Activated CD4-positive, CD25-positive, alpha-beta regulatory T cell treated with anti-CD3 and anti-CD28 coated beads, Interleukin-2, amount 50 U/mL, for 72 hours (primary cell): Measurements from ENCODE around the gene ZNF12.
"Not testable (repeated sequence)": the region's sequence is repeated elsewhere in the genome, so short reads cannot be mapped to it uniquely, and the experiment has no call there.

Source experiments
- DNase-seq: peaks from one replicate; pipeline ENCODE4 v3.0.0; 2021

ZNF12 gene

GRCh38 chr7:6706666-6707407 lies at the start of gene ZNF12:
Gene ZNF12 (minus strand): TSS chr7:6706947. CDS start chr7:6705173, 1,774 bp downstream.
- DNase-seq = peak; percentile 96

DNA sequence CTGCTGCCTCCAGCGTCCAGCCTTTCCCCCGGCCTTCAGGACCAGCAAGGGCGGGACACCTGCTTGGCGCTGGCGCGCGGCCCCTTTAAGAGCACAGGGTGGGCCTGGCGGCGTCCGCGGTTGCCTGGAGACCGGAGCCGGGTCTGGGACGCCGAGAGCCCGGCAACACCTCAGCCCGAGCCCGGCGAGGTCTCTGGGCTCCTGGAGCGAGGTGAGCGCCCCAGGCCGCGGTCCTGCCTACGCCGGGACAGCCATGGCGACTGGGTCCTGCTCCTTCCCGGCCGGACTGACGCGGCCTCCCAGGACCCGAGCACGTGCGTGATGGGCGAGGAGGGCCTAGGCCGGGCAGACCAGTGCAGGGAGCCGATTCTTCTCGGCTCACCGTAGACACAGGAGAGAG lies 47.2 kb upstream of the ZNF12 start, which contains the start of gene RSPH10B2:
Gene RSPH10B2 (plus strand): TSS at position 140 of the 400 bp plus-strand sequence. CDS start 3,575 bp downstream, outside the sequence.
- DNase-seq = not testable (repeated sequence)

DNA sequence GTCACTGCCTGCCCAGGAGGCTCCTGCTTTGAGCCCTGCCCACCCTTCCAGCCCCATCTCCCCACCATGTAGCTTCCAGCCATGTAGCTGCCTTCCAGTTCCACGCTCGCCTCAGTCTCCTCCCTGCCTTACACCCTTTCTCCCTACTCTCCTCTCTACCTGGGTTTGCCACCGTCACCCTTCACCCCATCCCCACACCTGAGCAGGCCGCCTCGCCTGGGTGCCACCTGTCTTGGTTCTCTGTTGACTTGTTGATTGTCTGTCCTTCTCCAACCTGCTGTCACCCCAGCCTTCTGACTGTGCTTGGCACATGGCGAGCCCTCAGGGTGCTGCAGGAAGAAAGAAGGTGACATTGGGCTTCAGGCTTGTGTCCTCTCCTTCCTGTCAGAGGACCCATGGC lies 43.4 kb upstream of the ZNF12 start:
- not testable (repeated sequence) for DNase-seq

DNA sequence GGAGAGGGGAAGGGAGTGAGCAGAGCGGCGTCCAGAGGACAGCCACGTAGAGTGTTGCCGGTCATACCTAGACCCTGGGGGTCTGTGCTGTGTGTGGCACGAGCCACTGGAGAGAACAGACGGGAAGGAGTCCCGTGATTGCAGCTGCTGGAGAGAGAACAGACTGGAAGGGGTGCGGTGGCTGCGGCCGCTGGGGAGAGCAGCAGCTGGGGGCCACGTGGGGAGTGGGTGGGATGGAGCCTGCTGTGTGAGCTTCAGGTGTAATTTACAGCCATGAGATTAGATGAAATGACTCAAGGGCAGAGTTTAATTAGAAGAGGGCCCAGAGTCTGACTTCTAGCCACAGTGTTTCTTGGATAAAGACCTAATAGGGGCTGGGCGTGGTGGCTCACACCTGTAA lies 42.6 kb upstream of the ZNF12 start:
- DNase-seq = not testable (repeated sequence)

- not testable (repeated sequence) for DNase-seq
These were observed 37.8 kb upstream of the ZNF12 start for GRCh38 chr7:6744410-6745100.

GRCh38 chr7:6738415-6738814 lies 31.7 kb upstream of the ZNF12 start:
- not testable (repeated sequence) for DNase-seq

GRCh38 chr7:6730343-6730633 lies 23.5 kb upstream of the ZNF12 start:
- DNase-seq = no peak

DNA sequence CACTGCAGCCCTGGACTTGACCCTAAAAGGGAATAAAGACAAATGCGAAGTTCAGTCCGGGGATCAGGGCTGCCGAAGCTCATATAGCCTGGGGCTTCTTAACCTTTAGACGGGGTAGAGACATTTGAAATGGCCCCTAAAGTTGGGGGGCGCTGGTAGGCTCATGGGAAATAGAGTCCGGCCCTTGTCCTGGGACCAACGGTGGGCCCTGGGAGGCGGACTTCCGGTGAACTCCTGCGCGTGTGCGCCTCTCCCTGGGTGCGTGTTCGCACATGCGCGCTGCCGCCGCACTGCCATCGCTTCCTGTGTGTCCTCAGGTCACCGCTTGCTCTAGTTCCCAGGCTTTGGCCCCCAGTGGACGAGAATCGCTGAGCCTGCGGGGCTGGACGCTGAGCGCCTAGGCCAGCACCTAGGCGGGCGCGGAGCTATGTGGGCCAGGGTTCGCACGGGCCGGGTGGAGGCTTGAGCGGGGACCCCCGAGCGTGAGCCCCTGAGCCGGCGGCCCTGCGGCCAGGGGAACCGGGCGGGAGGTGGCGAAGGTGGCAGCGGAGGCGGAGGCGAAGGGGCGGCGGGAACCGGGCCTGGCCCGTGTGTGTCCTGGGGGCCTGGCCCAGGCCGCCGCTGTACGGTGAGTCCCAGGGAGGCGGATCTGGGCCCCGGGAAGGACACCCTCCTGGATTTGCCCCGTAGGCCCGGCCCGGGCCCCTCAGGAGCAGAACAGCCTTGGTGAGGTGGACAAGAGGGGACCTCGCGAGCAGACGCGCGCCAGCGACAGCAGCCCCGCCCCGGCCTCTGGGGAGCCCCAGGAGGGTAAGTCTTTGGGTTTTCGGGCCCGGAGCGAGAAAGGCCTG lies 23.0 kb upstream of the ZNF12 start:
- DNase-seq = peak; percentile 85

GRCh38 chr7:6728893-6729491 lies 22.2 kb upstream of the ZNF12 start:
- not testable (repeated sequence) for DNase-seq

GRCh38 chr7:6727663-6728062 lies 20.9 kb upstream of the ZNF12 start:
- DNase-seq = no peak

GRCh38 chr7:6726341-6726740 lies 19.6 kb upstream of the ZNF12 start:
- not testable (repeated sequence) for DNase-seq

- no peak for DNase-seq
These were observed 18.3 kb upstream of the ZNF12 start for GRCh38 chr7:6725003-6725402.

- DNase-seq = not testable (repeated sequence)
These were observed 17.6 kb upstream of the ZNF12 start for GRCh38 chr7:6724351-6724750.

- no peak for DNase-seq
These were observed 11.4 kb upstream of the ZNF12 start for GRCh38 chr7:6718124-6718523.

DNA sequence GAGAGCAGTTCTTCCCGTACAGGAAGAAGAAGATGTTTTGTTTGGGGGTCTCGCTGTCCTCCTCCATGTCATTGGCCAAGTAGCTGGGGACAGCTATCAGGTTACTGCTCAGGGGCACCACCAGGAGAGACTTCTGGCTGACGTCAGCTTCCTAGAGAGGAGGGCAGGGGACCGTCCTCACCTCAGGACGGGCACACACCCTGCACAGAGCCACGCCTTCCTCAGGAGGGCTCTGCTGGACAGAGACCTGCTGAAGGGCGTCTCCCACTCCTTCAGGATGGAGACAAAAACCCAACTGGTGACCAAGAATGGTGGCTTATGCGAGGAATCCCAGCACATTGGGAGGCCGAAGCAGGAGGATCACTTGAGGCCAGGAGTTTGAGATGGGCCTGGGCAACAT lies 9.2 kb upstream of the ZNF12 start:
- DNase-seq = not testable (repeated sequence)

DNA sequence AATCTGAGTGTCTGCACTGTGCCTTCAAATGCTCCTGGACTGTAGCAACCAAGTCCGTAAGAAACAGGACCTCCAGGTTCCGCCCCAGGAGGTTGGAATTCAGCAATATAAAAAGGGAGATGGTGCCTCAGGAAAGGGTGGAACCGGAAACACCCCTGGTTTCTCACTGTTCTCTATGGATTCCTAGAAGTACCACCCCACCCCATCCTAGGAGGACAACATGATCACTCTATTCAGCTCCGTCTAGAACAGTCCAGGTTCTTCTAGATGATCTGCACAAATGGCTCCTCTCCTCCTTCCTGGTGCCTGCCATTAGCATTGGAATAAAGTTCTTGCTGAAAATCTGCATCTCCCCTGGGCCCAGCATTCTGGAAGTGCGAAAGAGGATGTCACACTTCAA lies 7.6 kb upstream of the ZNF12 start:
- no peak for DNase-seq

DNA sequence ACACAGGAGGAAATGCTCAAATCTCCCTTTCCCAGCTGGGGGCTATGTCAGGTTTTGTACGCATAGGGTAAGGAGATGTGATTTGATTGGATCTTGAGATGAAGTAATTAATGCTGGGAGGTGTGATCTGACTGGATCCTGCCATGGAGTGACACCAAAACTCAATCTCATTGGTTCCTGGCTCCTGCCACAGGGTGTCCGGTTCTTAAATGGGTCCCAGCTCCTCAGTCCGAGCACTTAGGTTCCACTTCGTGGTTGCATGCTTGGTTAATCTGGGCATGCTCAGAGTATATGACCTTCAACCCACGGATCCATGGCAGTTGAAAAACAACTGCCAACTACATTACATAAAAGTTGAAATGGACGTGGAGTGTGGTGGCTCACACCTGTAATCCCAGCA lies 3.1 kb upstream of the ZNF12 start:
- DNase-seq = no peak

DNA sequence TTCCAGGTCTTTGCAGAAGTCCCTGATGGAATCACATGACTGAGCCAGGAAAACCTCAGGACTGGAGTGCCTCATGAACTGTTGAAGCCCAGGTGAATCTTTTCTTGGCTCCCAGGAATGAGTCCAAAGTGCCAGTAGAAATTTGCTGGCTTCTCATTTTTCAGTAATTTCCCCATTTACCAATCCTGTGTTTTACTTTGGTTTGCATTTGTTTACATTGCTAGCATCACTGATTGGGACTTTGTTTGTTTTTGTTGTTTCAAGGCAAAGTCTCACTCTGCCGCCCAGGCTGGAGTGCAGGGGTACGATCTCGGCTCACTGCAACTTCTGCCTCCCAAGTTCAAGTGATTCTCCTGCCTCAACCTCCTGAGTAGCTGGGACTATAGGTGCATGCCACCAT lies 1.6 kb upstream of the ZNF12 start:
- DNase-seq = no peak

- peak; percentile 57 for DNase-seq
These were observed 635 bp downstream of the ZNF12 start for GRCh38 chr7:6705959-6706665.

- DNase-seq = no peak
These were observed 4.9 kb downstream of the ZNF12 start for GRCh38 chr7:6701860-6702259.

DNA sequence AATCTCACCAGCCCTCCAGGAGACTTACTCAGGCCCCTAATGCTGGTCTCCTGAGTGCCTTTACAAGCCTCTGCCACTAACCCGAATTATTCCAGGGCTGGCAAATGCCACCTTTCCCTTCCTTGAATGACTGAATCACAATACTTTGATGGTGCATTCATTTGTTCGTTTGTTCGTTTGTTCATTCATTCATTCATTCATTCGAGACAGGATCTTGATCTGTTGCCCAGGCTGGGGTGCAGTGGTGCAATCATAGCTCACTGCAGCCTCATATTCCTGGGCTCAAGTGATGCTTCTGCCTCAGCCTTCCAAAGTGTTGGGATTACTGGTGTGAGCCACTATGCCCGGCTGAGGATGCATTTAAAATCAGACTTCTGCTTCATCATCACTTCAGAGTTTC lies 6.0 kb downstream of the ZNF12 start:
- no peak for DNase-seq

- DNase-seq = no peak
These were observed 15.1 kb downstream of the ZNF12 start for GRCh38 chr7:6691609-6692106.
